Kasumi-1 (cell line): ENCODE results near the gene CYP4Z1.
"Not testable (repeated sequence)": the region's sequence is repeated elsewhere in the genome, so short reads cannot be mapped to it uniquely, and the experiment has no call there.

Experiments used
- DNase-seq, 2 experiments: peaks; one replicate each; lab custom pipeline; 2025; lab: John Stamatoyannopoulos, UW

The CYP4Z1 gene

DNA sequence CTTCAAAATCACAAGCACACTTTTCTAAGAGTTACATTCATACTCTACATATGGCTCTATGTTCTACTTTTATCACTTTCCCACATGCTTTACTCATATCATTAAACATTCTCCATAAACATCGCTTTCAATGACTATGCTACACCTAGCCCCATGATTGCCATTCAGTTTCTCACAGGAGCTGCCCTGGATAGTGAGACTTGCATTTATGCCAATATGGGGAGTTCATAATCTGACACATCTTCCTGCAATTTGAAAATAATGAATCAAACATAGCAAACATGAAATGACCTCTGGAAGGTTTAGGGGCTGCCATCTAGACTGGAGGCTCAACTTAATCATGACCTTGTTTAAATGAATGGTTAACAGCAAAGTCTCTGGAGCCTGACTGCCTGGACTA is 61.2 kb downstream of the CYP4Z1 start:
- DNase-seq, result no peak

GRCh38 chr1:47128854-47129253 is 61.8 kb downstream of the CYP4Z1 start:
- not testable (repeated sequence) for DNase-seq

- not testable (repeated sequence) for DNase-seq
These were observed 62.6 kb downstream of the CYP4Z1 start for GRCh38 chr1:47129489-47130230.

- DNase-seq, result not testable (repeated sequence)
These were observed 65.6 kb downstream of the CYP4Z1 start for GRCh38 chr1:47132665-47133064.

DNA sequence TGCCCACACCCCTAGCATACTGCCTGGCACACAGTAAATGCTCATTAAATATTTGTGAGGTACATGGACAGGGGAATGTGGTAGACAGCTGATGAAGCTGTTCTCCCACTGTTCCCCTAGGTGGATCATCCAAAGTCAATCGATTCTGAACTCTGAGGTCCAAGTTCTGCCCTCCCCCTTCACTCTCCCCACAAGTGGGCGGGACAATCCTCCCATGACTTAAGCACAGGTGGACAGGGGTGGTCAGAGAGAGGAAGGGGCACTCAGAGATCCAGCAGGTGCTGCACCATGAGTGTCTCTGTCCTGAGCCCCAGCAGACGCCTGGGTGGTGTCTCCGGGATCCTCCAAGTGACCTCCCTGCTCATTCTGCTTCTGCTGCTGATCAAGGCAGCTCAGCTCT is 70.2 kb downstream of the CYP4Z1 start, which contains the start of gene CYP4A22:
Gene CYP4A22, plus strand, starts transcription at position 244 of the 400 bp plus-strand sequence. Its CDS starts 45 bp downstream, at position 289.
- DNase-seq, result no peak

DNA sequence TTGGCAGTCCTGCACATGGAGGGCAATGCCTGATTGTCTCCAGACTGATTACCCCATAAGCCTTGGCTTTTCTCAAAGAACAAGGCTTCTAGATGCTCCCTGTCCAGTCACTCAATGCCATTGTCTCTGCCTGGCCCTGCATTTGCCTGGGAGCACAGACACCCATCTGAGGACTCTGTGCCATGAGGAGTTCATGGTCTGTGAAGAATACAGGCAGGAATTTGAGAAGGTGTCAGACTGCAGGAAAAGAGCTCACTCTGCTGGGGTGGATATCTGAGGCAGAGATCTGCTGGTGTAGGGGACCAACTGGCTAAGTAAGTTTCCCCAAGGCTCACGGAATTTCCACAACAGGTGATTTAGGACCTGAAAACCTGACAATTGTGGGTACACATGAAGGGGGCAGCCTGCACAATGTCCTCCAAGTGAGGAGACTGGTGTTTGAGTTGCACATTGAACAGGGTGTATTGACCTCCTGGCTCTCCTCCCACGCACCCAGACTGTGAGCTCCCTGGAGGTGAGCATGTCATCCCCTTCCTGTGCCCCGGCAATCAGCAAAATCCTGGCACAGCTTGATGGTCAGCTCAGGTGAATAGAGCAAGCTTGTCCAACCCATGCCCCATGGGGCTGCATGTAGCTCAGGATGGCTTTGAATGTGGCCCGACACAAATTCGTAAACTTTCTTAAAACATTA is 71.0 kb downstream of the CYP4Z1 start:
- no peak for DNase-seq

DNA sequence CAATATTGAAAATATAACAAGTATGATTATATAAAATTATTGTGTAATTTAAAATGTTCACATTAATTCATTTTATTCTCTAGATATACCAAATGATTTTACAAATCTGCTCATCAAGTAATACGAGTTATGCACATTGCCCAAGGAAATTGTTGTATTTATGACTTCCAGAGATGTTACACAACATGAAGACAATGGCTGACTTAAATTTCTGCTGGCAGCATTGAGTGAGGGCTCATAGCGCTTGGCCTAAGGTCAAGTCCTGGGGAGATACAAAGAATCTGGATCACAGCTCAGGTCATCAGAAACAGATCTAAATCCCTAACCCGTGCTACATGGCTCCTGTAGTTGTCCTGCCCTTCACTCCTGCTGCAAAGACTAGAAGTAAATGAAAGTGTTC is 73.3 kb downstream of the CYP4Z1 start:
- not testable (repeated sequence) for DNase-seq

- not testable (repeated sequence) for DNase-seq
These were observed 76.6 kb downstream of the CYP4Z1 start for GRCh38 chr1:47143654-47144053.

DNA sequence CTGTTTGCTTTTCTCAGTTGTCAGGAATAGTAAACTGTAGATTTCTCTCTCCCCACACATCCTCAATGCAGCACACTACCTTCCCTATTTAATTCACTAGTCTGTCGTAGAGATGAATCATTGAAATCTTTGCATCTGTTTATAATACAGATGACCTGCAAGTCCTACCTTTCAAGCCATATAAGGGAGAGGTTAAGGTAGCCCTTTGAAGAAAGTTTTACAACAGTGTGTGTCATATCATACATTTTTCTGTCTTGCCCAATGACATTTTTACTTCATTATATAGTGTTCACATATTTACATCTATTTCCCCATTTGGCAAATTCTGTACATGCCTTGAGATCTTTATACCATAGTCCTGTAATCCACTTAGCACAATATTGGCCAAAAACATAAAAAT is 79.5 kb downstream of the CYP4Z1 start:
- DNase-seq, result not testable (repeated sequence)

GRCh38 chr1:47147047-47147785 is 80.2 kb downstream of the CYP4Z1 start:
- no peak for DNase-seq

DNA sequence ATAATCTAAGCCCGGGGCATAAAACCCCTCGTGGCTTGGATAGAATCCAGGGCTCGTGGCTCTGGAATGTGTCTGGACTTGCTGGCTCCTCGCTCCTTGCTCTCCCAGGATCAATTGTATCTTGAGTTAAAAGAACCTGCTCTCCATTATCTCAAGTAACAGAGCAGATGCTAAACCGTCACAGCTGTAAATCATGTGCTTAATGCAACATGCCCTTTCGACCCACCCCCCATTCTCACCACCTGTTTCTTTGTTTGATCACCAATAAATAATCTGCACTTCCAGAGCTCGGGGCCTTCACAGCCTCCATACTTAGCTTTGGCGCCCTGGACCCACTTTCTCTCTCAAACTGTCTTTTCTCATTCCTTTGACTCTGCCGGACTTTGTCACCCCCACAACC is 82.1 kb downstream of the CYP4Z1 start:
- not testable (repeated sequence) for DNase-seq

GRCh38 chr1:47156457-47156856 is 89.4 kb downstream of the CYP4Z1 start:
- not testable (repeated sequence) for DNase-seq

DNA sequence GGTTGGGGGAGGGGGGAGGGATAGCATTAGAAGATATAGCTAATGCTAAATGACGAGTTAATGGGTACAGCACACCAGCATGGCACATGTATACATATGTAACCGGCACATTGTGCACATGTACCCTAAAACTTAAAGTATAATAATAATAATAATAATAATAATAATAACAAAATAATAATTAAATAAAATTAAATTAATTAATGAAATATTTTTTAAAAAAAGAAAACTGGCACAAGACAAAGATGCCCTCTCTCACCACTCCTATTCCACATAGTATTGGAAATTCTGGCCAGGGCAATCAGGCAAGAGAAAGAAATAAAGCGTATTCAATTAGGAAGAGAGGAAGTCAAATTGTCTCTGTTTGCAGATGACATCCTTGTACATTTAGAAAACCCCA is 90.9 kb downstream of the CYP4Z1 start:
- not testable (repeated sequence) for DNase-seq

GRCh38 chr1:47160716-47161115 is 93.7 kb downstream of the CYP4Z1 start:
- DNase-seq, result no peak

GRCh38 chr1:47161298-47162040 is 94.4 kb downstream of the CYP4Z1 start:
- no peak for DNase-seq

- DNase-seq, result no peak
These were observed 97.5 kb downstream of the CYP4Z1 start for GRCh38 chr1:47164552-47164951.
